ENCODE measurements around the gene MRPL52.
"Not testable (repeated sequence)": the region's sequence is repeated elsewhere in the genome, so short reads cannot be mapped to it uniquely, and the experiment has no call there.

MRPL52 gene

GRCh38 chr14:22829661-22830442, at the start of gene MRPL52:
Gene MRPL52 (plus strand): TSS chr14:22829887. CDS start chr14:22829913, 26 bp downstream.
- peak; percentile 92 for DNase-seq (ENCODE audit: low spot score)

GRCh38 chr14:22780105-22780679, 49.5 kb upstream of the MRPL52 start:
- DNase-seq (ENCODE audit: low spot score) = no peak

- no peak for DNase-seq (ENCODE audit: low spot score)
Measured at GRCh38 chr14:22780941-22781300, 48.8 kb upstream of the MRPL52 start.

DNA sequence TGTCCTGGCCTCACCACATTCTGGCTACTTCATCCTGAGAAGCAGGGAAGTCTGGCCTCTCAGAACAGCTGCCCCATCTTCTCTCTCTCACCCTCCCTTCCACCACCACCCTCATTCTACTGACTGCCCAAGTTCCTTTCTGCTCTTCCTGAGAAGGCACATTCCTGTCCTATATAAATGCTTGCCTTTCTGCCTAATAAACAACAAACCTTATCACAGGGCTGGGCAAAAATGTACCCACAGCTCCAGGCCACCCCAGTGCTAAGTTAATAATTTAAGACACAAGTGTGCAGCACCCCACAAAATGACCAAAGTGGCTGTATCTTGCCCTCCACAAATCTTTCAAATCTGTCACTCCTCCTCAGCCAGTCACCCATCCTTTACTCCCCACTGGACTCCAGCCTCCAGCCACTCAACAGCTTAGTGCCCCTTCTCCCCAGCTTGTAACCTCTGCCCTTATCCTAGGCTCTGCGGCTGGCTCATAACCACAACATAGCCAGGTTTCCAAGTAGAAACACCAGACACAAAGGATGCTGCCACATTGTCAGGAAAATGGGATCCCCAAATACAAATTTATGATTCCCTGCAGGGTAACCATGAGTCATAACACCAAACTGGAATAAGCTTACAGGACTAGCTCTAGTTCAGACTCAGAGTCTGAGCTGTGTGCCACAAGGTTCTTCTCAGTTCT, 48.2 kb upstream of the MRPL52 start:
- no peak for DNase-seq (ENCODE audit: low spot score)

GRCh38 chr14:22786685-22787084, 43.0 kb upstream of the MRPL52 start:
- no peak for DNase-seq (ENCODE audit: low spot score)

DNA sequence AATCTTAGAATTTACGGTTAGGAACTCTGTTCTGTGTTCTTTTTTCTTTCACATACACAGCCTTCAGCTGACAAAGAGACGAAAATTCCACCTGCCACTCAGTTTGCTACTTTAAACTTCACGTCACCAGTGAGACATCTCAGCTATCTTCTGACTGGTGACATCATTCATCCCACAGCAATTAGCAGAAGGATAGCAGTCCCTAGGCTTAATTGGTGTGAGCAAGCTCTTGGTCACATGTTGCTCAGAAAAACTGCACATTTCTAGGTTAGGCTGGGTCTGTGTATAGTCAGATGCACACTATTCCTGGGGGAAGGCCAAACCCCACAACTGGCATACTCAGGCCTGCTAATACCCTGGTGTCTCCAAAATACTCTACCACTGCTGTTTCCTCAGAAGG, 38.4 kb upstream of the MRPL52 start:
- no peak for DNase-seq (ENCODE audit: low spot score)

GRCh38 chr14:22792158-22792557, 37.5 kb upstream of the MRPL52 start:
- DNase-seq (ENCODE audit: low spot score) = no peak

DNA sequence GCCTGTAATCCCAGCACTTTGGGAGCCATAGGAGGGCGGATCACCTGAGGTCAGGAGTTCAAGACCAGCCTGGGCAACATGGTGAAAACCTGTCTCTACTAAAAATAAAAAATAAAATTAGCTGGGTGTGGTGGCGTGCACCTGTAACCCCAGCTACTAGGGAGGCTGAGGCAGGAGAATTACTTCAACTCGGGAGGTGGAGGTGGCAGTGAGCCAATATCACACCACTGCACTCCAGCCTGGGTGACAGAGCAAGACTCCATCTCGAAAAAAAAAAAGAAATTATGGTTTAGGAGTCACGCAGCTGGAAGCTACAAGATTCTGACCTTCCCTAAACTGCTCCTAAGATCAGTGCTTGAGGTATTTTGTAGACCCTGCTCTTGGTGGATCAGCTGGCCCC, 36.1 kb upstream of the MRPL52 start:
- DNase-seq (ENCODE audit: low spot score) = not testable (repeated sequence)

DNA sequence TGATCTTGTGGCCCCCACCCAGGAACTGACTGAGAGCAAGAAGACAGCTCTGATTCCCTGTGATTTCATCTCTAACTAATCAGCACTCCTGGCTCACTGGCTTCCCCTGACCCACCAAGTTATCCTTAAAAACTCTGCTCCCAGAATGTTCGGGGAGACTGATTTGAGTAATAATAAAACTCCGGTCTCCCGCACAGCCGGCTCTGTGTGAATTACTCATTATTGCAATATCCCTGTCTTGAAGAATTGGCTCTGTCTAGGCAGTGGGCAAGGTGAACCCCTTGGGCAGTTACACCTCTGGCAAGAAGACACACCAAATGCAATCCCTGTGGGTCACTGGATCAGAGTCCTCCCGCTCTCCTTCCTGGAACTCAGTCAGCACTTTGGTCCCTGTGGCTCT, 35.7 kb upstream of the MRPL52 start:
- DNase-seq (ENCODE audit: low spot score) = no peak

DNA sequence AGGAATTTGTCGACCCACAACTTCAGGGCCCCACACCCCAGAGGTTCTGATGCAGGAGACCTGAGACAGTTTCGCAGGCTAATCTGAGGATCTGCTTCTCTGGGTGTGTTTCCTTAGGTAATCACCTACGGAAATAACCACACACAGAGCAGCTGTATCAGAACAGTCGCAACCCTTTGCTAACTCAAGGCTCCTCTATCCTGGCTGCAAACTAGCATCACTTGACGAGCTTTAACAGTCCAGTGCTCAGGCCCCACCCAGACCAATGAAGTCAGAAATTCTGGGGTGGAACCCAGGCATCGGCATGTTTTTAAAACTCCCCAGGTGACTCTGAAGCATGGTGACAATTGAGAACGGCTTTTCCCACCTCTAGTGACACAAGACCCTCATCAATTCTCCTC, 35.1 kb upstream of the MRPL52 start:
- no peak for DNase-seq (ENCODE audit: low spot score)

DNA sequence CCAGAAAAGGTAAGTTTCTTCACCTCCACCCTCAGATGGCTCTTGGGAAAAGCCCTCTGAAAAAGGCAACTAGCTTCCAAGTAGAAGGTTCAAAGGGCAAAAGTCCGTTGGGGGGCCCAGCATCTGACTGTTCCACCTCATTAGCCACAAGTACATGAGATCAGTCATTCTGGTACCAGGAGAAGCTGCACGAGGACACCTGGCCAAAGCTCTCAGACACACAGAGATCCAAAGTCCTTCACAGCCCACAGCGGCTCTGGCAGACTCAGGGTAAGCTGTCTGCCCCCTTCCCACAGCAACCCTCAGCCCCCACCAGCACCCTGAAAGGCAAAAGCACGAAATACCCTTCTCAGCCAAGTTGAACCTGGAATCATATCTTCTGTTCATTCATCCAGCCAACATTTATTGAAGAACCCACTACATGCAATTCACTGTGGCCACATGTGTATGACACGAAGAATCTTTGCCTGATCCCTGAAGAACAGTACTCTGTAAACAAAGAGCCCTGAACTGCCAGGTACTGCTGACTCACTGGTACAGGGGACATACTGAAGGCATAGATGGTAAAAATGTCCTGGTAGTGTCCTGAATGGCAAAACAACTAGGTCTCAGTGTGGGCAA, 33.5 kb upstream of the MRPL52 start:
- DNase-seq (ENCODE audit: low spot score) = no peak

DNA sequence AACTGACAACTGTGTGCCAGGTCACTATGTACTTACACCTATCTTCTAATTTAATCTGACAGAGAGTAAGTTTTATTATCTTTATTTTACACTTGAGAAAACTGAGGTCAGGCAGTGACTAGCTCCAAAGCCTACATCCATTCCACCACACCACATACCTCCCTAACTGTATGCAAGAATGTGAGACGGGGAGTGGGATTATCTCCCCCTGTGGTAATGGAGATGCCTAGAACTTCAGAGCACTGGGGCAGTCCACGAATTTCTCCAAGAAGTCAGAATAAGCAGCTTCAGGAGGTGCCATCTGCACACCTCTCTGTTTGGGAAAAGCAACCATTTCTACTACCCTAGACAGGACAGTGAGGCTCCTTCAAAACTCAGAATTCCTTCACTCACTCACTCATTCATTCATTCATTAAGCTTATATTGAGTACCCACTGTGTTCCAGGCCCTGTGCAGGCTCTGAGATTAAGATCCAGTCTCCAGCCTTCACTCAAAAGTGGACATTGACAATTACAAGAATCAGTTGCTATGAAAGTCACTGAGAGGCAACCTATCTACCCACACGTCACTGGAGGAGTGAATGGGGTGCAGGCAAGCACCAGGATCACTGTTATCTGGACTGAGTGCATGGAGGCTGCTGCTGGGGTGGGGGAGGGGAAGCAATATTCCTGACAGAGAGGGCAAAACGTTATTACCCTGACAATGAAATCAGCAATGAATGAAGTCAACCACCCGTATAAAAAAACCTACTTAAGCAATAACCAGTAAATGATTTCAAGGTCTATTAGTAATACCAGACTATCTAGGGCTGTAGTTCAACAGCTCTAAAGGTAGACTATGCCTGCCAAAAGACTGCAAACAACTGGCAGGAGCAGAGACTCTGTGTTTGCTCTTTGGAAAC, 32.4 kb upstream of the MRPL52 start:
- no peak for DNase-seq (ENCODE audit: low spot score)

- no peak for DNase-seq (ENCODE audit: low spot score)
Measured at GRCh38 chr14:22798528-22798927, 31.2 kb upstream of the MRPL52 start.

DNA sequence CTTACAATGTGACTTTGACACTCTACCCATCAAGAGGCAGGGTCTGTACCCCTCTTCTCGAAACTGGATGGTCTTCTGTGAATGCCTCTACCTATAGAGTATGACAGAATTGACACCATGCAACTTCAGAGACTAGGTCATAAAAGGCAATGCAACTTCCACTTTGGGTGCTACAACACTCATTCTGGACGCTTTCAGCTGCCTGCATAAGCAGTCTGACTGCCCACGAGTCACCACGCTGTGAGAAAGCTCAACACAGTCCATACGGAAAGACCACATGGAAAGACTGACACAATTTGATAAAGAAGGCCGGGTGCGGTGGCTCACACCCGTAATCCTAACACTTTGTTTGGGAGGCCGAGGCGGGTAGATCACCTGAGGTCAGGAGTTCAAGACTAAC, 29.3 kb upstream of the MRPL52 start:
- DNase-seq (ENCODE audit: low spot score) = no peak

DNA sequence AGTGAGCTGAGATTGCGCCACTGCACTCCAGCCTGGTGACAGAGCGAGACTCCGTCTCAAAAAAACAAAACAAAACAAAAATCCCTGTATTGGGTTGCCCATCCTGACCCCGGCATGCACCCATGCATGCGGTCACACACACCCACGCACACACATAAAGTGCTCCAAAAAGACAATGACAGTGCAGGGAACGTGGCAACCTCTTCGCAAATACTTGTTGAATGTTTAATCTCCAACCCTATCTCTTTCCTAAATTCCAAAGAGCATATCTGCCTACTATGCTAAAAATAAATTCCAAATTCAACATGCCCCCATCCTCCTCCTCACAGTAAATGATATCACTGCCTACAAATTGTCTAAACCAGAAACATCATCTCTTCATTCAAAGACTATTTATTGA, 28.0 kb upstream of the MRPL52 start:
- DNase-seq (ENCODE audit: low spot score) = no peak

GRCh38 chr14:22802860-22803686, 26.6 kb upstream of the MRPL52 start:
- DNase-seq (ENCODE audit: low spot score) = no peak

GRCh38 chr14:22803687-22803974, 26.1 kb upstream of the MRPL52 start:
- DNase-seq (ENCODE audit: low spot score) = no peak

GRCh38 chr14:22805235-22805634, 24.5 kb upstream of the MRPL52 start:
- DNase-seq (ENCODE audit: low spot score) = not testable (repeated sequence)

DNA sequence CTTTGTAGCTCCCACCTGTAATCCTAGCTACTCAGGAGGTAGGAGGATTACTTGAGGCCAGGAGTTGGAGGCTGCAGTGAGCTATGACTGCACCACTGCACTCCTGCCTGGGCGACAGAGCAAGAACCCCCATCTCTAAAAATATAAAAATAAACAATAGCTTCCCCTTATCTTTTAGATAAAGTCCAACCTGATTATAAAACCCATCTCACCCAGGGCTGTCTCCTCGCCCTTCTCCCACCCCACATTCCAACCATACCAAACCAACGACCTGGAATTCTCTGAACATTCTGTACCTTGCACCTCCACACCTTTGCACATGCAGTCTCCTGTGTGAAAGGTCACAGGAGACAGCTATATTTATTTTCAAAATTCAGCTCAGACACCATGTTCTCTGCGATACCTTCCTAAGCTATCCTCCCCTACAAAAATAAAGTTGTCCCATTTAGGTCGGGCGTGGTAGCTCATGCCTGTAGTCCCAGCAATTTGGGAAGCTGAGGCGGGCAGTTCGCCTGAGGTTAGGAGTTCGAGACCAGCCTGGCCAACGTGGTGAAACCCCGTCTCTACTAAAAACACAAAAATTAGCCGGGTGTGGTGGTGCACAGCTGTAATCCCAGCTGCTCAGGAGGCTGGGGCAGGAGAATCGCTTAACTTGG, 22.1 kb upstream of the MRPL52 start:
- DNase-seq (ENCODE audit: low spot score) = no peak

- DNase-seq (ENCODE audit: low spot score) = no peak
Measured at GRCh38 chr14:22808388-22809209, 21.1 kb upstream of the MRPL52 start.
